Effector CD8-positive, alpha-beta T cell (primary cell): ENCODE data around the gene ITGA11.

Experiments used
- DNase-seq: peaks from one replicate; lab custom pipeline; 2025; lab: John Stamatoyannopoulos, UW

ITGA11 gene

DNA sequence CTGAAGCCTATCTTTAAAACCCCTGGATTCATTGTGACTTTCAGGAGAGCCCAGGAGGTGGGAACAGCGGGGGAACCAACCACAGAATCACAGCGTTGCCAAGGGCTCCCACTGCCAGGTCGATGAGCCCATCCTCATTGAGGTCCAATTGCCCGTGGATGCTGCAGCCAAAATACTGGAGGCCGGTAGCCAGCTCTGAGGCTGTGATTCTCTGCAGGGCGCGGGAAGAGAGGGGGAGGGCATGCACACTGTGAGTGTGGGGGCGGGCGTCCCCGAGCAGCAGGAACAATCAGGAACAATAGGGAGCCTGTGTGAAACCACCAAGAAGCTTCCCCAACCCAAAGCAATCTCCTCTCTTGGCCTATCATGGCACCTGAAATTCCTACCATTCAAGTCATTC, 101.1 kb downstream of the ITGA11 start:
- DNase-seq = no peak

DNA sequence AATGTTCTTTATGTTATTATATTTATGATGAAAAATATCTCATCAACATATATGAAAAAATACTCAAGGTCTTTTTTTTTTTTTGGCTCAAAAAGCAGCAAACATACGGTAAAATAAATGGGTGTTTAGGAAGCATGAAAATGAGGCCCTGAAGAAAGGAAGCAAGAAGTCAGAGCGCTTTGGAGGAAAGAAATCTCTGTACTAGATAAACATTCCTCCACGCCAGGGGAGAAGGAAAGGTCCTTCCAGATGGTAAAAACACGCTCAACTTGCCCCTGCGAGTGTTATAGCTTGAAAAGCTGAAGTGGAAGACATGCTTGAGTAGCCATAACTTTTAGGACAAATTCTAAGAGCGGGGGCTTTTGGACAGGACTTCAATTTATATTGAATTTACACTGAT, 101.5 kb downstream of the ITGA11 start:
- no peak for DNase-seq

GRCh38 chr15:68328964-68329363, 103.0 kb downstream of the ITGA11 start:
- DNase-seq = no peak

DNA sequence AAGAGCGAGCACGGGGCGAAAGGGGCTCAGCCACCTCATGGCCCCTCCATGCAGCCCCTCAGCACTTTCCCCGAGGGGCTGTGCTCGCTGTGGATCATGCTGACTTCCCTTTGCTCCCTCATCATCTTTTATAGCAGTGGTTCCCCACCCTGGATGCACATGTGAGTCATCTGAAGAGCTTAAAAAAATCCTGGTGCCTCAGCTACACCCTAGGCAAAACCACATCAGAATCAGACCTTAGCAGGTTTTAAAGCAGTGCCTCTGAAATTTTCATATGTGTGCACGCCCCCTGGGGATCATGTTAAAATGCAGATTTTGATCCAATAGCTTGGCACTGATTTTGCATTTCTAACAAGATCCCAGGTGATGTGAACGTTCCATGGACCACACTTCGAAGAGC, 103.5 kb downstream of the ITGA11 start:
- DNase-seq = no peak

DNA sequence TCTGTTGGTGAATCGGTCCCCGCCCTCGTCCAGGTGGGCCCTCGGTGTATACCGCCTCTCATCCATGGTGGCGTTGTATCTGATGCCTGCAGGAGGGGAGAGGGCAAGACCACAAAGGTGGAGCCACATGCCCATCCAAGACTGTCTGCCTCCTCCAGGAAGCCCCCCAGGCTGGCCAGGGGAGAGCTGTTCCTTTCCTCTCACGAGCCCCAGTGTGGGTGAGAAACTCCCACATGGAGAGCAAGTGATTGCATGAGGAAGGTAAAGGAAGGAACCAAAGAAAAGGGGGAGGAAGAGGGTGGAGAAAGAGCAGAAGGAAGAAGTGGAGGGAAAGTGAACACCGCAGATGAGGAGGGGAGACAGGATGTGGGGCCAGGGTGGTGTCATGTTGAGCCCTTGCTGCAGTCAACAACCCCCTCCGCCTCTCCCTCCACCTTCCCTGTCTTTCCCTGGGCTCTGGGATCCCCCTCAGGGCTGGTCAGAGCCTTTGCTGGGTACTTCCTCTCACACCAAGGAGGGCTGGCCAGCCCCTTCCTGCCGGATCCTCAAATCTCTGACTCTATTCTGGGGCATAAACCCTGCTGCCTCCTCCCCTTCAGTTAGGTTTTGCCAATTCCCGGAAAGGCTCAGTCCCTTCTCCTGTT, 105.1 kb downstream of the ITGA11 start:
- DNase-seq = no peak

- DNase-seq = no peak
Observed at GRCh38 chr15:68325726-68326125, 106.2 kb downstream of the ITGA11 start.

- DNase-seq = no peak
Observed at GRCh38 chr15:68322796-68323195, 109.2 kb downstream of the ITGA11 start.

DNA sequence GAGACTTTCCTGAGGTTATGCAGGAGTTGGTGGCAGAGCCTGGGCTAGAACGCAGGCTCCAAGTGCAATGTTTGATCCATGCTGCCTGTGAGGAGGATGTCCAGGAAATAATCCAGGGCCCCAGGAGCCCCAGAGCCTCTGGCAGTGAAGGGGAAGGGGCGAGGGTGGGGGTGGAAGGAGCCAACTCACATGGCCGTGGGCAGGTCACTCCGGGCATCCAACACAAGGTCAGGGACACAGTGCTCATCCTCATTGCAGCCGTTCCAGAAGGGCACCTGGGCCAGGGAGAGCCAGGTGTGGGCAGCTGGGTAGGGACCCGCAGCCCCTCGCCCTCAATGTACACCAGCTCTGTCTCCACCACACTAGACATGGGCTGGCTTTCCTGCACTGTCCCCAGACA, 110.7 kb downstream of the ITGA11 start:
- no peak for DNase-seq

DNA sequence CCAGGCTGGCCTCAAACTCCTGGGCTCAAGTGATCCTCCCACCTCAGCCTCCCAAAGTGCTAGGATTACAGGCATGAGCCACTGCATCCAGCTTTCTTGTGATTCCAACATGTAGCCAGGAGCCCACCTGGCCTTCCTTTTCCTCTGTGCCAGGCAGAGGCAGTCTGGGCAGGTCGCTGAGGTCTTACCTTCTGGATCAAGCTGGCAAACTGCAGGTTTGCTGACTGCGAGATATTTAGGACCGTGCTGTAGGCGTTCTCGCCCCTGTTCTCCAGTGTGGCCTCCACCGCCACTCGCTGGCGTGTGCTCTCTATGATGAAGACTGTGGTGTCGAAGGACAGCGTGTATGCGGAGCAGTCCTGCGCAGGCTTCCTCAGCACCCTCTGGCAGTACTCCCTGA, 112.0 kb downstream of the ITGA11 start:
- DNase-seq = no peak

DNA sequence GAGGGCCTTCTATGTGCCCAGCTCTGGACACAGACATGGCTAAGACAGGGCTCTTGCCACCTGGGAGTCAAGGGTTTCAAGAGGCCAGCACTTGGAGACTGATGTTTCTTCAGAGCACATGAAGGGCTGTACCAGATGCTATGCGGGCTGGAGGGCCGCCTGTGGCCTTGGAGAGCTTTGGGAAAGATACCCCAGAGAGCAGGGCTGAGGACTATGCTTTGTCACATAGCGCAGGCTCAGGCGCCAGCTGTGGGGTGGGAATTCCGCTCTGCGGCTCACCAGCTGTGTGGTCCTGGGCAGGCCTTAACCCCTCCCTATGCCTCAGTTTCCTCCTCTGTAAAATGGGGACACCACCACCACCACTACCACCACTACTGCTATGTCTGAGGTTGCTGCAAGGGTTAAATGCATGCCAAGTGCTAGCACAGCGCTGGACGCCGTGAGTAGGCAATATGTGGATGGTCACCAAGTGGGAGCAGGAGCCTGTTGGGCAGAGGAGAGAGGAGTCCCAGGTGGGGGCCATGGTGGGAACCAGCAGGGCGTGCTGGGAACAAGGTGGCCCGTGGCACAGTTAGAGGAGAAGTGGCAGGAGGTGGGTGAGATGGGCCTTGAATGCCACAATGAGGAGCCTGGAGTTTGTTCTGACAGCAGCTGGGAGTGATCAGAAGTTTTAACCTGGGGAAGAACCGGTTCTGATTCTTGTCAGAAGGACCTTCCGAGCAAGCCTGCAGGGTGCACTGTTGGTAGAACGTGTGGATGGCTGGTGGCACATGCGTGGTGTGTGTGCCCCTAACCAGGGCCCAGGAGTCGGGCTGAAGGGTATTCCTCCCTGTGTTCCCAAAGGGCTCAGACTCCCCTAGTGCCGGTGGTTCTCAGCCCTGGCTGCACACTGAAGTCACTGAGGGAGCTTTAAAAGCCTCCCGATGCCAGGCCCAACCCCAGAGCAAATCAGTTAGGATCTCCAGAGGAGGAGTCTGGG, 112.7 kb downstream of the ITGA11 start:
- no peak for DNase-seq

DNA sequence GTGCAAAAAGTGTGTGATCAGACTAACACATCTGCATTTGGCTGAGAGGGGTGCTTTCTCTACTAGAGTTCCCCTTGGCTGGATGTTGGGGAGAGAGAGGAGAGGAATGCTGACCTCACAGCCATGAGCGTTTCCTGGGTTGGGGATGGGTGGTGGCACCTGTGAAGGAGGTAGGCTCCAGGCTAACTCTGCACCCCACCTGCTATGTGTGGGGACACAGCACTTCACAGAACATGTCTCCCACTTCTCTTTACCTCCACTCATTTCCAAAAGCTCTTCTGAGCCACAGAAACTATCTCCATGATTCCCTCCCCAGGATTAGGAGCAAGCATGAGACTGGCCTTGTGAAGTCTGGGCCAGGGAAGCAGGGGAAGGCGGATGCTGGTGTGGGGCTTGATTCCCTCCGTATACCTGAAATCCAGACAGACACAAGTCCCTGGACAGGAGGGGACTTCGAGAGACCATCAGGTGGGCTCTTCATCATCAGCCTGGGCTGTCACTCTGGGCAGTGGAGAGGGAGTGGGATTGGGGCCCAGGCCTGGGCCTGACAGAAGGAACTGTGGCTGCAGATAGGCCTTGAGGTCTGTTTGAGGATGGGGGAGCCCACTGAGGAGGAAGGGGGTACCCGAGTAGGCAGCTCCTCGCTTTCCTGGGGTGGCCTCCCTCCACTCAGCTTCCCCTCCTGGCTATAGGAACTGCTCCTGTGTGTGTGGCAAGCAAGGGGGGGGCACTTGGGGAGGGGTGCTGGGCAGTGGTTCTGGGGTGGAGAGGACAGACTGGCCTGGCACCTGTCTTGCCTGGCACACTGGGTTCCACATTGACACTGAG, 113.7 kb downstream of the ITGA11 start:
- no peak for DNase-seq

DNA sequence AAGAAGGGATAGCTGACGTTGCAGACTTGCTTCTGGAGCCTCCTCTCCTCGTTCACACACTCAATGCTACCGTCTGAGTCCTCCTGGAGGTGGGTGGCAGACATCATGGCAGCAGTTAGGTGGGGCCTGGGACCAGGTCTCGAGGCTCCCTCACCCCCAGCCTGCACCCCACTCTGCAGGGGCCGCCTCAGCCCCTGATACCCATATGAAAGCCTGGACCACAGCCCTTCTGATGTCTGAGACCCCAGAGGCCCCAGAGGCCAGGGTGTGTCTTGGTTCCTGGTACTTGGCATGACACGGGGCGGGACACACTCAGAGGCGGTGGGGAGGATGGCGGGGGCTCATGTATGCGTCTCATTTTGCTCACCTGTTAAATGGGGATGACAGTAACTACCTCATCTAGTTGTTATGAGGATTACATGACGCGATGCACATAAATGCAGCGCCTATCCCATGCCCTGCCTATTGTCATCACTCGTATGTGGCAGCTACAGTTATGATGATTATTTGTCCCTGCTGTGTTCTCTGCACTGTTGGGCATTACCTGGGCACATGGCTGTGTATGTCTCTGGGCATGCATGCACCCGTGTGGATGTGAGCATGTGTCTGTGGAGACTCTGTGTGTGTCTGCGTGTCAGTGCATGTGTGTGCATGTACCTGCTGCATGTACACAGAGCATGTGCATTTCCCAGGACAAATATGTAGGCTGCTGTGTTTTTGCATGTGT, 114.5 kb downstream of the ITGA11 start:
- DNase-seq = no peak

GRCh38 chr15:68316061-68316804, 115.7 kb downstream of the ITGA11 start:
- DNase-seq = no peak

DNA sequence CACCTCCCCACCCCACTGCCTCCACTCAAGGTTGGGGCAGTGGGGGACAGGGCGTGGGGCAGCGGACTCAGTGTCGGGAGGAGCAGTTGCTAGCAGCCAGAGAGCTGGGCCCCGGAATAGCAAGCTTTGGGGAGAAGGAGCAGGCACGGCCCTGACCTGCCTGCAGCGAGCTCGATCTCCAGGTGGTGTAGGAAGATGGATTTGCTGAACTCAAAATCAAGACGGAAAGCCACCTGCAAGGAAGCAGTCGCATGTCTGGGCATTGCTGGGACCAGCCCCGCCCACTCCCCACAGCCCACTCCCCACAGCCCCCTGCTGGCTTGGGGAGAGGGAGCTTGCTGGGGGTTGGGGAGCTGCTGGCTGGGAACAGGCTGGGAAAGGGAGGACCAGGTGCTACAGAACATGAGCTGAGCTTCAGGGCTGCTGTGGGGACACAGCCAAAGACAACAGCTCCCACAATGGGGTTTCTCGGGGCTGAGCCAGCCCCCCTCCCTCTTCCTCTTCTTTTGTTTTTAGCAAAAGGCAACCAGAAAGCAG, 116.4 kb downstream of the ITGA11 start:
- DNase-seq = no peak

DNA sequence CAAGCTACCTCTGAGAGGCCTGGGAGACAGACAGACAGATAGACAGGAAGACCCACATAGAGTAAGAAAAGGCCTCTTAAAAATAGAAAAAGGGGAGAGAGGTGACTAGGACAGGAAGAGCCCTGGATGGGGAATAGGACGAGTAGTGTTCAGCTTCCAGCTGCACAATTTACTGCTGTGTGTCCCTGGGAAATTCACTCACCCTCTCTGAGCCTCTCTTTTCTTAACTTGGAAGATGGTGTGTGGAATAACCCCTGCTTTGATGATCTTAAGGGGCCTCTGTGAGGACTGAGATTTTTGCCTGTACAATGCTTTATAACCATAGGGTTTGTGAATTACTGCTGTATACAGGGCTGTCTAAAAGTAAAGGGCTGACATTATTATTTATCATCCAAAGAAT, 116.9 kb downstream of the ITGA11 start:
- no peak for DNase-seq

DNA sequence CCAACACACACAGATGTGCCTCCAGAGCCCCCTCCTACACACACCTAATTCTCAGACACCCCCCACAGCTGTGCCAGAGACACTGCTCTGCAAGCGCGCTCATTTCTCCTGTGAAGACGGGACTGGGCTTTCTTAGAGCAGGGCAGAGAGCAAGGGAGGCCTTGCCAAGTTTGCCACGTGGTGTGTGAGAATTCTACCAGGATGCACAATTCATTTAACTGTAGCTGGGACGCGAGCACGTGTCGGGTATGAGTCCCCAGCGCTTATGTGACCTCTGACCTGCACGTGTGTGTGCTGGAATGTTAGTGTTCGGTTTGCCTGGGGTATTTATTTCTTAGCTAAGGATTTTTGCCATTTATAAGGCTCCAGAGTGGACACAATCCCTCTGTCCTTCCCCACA, 117.4 kb downstream of the ITGA11 start:
- no peak for DNase-seq

DNA sequence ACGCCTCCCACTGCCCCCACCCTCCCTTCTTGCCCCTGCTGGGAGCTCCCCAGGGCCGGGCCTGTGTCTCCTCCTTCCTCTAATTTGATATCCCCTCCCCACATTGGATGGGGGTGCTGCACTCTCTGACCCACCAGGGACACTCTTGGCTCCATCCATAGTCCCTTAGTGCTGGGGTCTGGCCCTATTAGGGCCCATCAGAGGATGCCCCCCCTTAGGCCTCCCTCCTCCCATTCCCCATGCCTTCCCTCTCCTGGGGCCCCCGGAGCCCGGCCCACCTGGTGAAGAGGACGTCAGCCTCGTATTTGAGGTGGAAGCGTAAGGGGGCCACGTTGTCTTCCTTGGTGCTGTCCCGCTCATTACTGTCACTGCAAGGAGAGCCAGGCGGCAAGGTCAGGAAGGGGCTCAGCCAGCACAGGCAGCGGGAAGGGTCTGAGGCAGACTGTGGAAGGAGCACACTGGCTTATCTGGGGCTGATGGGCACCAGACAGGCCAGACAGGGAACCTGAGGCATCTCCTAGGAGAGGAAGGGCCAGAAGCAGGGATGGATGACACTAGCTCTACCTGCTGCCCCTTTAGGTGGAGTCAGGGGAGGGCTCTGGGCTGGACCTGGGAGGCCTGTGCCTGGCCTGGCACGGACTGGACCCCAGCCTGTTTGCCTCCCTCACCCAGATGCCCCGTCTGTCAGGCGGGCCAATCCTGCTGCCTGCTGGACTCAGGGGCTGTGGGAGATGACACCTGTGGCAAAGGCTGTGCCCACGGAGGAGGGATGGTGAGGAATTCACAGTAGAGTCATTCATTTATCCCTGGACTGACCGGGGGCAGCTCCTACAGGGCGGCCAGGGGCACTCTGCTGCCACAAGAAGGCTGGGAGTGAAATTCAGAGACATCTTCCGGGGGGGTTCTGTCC, 118.2 kb downstream of the ITGA11 start:
- DNase-seq = no peak

DNA sequence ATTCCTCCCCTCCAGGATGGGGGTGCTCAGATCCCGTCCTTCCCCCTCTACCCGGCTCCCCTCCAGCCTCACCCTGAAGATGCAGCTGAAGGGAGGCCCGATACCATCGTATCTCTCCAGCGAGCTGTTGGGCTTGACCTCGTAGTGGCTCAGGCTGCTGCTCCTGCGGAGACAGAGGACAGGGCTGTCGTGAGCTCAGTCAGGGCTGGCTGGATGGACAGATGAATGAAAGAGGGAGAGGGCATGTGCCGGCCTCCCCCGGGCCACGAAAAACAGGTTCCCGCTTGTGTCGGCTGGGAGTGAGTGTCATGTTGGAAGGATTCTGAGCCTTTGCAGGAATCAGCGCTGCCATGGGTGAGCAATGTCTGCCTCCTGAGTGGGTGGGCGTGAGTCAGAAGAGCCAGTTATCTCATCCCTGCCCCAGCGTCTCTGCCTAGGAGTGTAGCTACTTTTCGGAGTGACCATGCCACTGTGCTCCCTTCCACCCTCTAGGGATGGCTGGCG, 119.2 kb downstream of the ITGA11 start:
- no peak for DNase-seq

GRCh38 chr15:68311859-68312557, 120.0 kb downstream of the ITGA11 start:
- DNase-seq = no peak
